ENCODE data around the gene HOXD10.

The HOXD10 gene

GRCh38 chr2:176160986-176161824 lies 44.6 kb downstream of the HOXD10 start:
- H3K4me1 Mint-ChIP-seq = peaks cover 12% of the 10 kb centered on the region
- peaks cover 7% of the 10 kb centered on the region for H3K9me3 Mint-ChIP-seq
- H3K27me3 Mint-ChIP-seq = peaks cover 56% of the 10 kb centered on the region
- peaks cover 4% of the 10 kb centered on the region for H3K36me3 Mint-ChIP-seq
- no peak overlapping the region for H3K27ac Mint-ChIP-seq
- no peak overlapping the region for H3K4me3 Mint-ChIP-seq

DNA sequence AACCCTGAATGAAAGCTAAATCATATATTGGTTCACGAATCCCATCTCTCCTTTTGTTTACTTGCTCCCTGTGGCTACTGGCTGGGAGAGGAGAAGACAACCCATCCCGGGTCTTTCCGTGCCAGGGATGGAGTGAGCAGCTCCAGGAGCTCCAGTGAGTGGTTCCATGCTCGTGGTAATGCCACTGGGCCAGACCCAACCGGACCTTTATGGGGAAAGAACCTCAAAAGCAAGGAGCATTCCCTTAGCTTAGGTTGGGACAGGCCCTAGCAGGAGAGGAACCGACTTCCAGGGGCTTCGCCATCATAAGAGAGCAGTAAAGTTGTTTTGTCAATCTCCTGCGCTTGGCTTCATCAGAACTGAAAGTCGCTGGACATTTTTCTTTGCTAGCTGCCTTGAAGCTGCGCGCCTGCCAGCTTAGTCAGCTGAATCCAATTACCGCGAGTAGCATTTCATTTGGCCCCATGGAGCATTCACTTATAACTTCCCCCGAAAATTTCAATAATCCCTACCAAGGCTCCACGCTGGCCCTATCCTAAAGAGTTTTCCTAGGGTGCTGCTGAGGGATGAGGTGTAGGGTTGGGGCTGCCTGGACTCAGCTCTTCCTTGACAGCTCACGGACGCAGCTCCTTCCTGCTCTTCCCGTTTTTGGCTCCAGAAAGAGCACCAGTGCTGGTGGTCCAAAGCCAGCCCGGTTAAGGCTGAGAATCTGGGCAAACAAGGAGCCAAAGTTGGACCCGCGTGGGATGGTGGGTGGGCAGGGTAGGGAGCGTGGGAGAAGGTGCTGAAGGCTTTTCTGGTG lies 45.4 kb downstream of the HOXD10 start:
- Mint-ChIP-seq H3K27ac (no peak overlapping the region), H3K4me1 (peaks cover 12% of the 10 kb centered on the region)

DNA sequence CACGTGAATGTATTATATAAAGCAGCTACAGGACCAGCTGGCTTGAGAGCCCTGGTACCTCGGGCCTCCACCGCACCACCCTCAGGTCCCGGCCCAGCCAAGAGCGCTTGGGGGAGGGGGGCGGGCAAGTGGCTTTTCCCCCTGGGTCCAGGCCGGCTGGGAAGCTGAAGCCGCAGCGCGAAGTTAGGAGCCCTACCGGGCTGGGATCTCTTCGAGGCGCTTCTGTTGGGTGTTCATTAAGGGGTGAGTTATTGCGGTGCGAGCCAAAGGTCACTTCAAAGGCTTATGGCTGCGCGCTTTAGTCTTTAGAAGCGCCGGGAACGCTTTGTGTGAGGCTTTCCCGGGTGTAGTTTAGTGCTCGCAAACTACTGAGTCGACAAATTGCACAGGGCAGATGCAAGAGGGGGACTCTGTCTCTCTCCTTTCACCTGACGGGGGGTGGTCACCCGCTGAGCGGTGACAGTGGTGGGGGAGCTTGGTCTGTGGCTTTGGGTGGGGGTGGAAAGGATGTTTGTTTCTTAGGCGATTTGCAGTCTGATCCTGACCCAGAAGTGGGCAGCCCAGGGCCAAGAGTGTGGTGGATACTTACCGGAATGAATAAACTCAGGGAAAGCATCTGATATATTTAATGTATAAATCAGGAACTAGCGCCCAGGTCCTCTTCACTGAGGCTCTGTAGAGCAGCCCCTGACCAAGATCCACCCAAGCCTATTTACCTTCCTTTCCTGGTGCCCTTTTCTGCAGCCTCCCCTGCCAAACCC lies 46.5 kb downstream of the HOXD10 start:
- Mint-ChIP-seq H3K9me3 (peaks cover 13% of the 10 kb centered on the region), H3K4me3 (no peak overlapping the region), H3K4me1 (peaks cover 6% of the 10 kb centered on the region), H3K27me3 (peaks cover 64% of the 10 kb centered on the region), H3K36me3 (peaks cover 4% of the 10 kb centered on the region), H3K27ac (no peak overlapping the region)

More for the DNA sequence above, 45.4 kb downstream of the HOXD10 start:
- no peak overlapping the region for H3K4me3 Mint-ChIP-seq
- peaks cover 59% of the 10 kb centered on the region for H3K27me3 Mint-ChIP-seq
- H3K9me3 Mint-ChIP-seq = peaks cover 8% of the 10 kb centered on the region
- peaks cover 4% of the 10 kb centered on the region for H3K36me3 Mint-ChIP-seq

- Mint-ChIP-seq H3K4me3 (no peak overlapping the region), H3K4me1 (peaks cover 6% of the 10 kb centered on the region), H3K27me3 (peaks cover 60% of the 10 kb centered on the region), H3K9me3 (peaks cover 13% of the 10 kb centered on the region), H3K36me3 (peaks cover 4% of the 10 kb centered on the region), H3K27ac (no peak overlapping the region)
Observed at GRCh38 chr2:176163672-176164056, 47.1 kb downstream of the HOXD10 start.

- Mint-ChIP-seq H3K36me3 (peaks cover 4% of the 10 kb centered on the region), H3K4me1 (peaks cover 6% of the 10 kb centered on the region), H3K27me3 (peaks cover 60% of the 10 kb centered on the region), H3K9me3 (peaks cover 13% of the 10 kb centered on the region), H3K4me3 (peak overlapping the region; percentile 30), H3K27ac (peak overlapping the region; percentile 14)
Observed at GRCh38 chr2:176164201-176164600, 47.6 kb downstream of the HOXD10 start.

- H3K4me1 Mint-ChIP-seq = peaks cover 6% of the 10 kb centered on the region
- peak overlapping the region; percentile 30 for H3K4me3 Mint-ChIP-seq
- peaks cover 13% of the 10 kb centered on the region for H3K9me3 Mint-ChIP-seq
- H3K36me3 Mint-ChIP-seq = peaks cover 4% of the 10 kb centered on the region
- H3K27ac Mint-ChIP-seq = no peak overlapping the region
- peaks cover 61% of the 10 kb centered on the region for H3K27me3 Mint-ChIP-seq
Observed at GRCh38 chr2:176164611-176165369, 48.2 kb downstream of the HOXD10 start.

DNA sequence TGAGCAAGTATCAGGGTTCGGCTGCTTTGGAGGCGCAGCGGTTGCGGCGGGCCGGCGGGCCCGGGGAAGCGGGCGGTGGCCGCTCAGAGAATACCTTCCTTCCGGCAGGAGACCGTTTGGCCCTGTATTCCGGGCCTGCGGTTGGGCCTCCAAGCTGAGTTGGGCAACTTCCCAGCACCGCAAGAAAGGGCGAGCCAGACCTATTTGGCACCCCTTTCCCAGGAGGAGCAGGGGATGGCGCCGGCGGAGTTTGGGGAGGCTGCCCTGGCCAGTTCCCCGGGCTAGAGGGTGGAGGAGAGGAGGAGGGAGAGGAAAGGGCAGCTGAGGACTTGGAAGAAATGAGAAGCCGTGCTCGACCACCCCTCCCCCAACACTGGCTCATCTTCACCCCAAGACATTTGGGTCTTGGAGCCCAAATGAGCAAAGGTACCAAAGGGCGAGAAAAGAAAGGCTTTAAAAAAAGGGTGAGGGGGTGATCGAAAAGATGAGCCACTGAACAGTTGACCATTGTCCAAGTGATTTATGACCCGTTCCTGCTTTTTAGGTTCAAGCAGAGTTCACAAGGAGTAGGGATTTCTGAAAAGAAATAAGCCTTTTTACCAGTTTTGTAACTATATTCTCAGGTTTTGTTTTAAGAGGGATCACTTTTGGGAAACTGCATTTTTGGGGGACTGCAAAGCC lies 48.9 kb downstream of the HOXD10 start:
- H3K27ac Mint-ChIP-seq = no peak overlapping the region
- peaks cover 4% of the 10 kb centered on the region for H3K36me3 Mint-ChIP-seq
- peaks cover 6% of the 10 kb centered on the region for H3K4me1 Mint-ChIP-seq
- H3K27me3 Mint-ChIP-seq = peaks cover 65% of the 10 kb centered on the region
- H3K4me3 Mint-ChIP-seq = no peak overlapping the region
- H3K9me3 Mint-ChIP-seq = peaks cover 13% of the 10 kb centered on the region

GRCh38 chr2:176166272-176166671 lies 49.7 kb downstream of the HOXD10 start:
- Mint-ChIP-seq H3K9me3 (peaks cover 13% of the 10 kb centered on the region), H3K27ac (no peak overlapping the region), H3K4me1 (peaks cover 6% of the 10 kb centered on the region), H3K36me3 (peaks cover 4% of the 10 kb centered on the region), H3K4me3 (no peak overlapping the region), H3K27me3 (peaks cover 62% of the 10 kb centered on the region)

DNA sequence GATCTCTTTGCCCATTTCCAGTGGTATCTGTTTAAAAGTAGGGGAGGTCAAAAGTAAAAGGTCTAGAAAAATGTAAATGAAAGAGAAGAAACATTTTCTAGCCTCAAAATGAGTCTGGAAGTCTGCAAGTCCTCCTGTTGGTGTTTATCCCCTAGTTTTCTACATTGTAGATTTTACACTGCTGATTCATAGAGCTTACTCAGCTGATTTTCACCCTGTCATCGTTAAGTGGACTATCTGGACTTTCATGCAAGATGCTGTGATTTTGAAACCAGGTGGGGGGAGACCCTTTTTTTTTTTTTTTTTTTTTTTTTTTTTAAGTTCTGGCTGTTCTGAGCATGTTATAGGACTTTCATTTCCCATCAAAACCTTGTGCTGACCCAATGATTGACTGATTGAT lies 50.8 kb downstream of the HOXD10 start:
- Mint-ChIP-seq H3K4me3 (no peak overlapping the region), H3K36me3 (peaks cover 2% of the 10 kb centered on the region), H3K4me1 (peaks cover 6% of the 10 kb centered on the region), H3K27me3 (peaks cover 58% of the 10 kb centered on the region), H3K27ac (no peak overlapping the region), H3K9me3 (peaks cover 13% of the 10 kb centered on the region)

GRCh38 chr2:176169181-176169580 lies 52.6 kb downstream of the HOXD10 start:
- Mint-ChIP-seq H3K4me1 (peaks cover 7% of the 10 kb centered on the region), H3K27ac (no peak overlapping the region), H3K27me3 (peaks cover 57% of the 10 kb centered on the region), H3K36me3 (no peaks in the 10 kb centered on the region), H3K9me3 (peaks cover 7% of the 10 kb centered on the region), H3K4me3 (no peak overlapping the region)

All from activated naive CD4-positive, alpha-beta T cell treated with anti-CD3 and anti-CD28 coated beads, Interleukin-2, amount 50 U/mL, for 24 hours (primary cell).